SKM-1 treated with dmso at 0.1 percent for 144 hours (cell line): ENCODE measurements around the gene ADCY2.

Experiments
- DNase-seq: peaks from one replicate; lab custom pipeline; 2025; ENCODE audit not compliant: unreplicated experiment; lab: John Stamatoyannopoulos, UW

ADCY2 gene

GRCh38 chr5:7395947-7396712 lies at the start of gene ADCY2:
Gene ADCY2 (plus strand): TSS chr5:7396138. CDS start chr5:7396297, 159 bp downstream.
- no peak for DNase-seq

- no peak for DNase-seq
Measured at GRCh38 chr5:7347377-7347776, 48.6 kb upstream of the ADCY2 start.

- no peak for DNase-seq
Measured at GRCh38 chr5:7348168-7348854, 47.6 kb upstream of the ADCY2 start.

- DNase-seq, result no peak
Measured at GRCh38 chr5:7361593-7361992, 34.3 kb upstream of the ADCY2 start.

GRCh38 chr5:7363067-7363677 lies 32.8 kb upstream of the ADCY2 start:
- no peak for DNase-seq

GRCh38 chr5:7364226-7364875 lies 31.6 kb upstream of the ADCY2 start:
- DNase-seq, result no peak

- no peak for DNase-seq
Measured at GRCh38 chr5:7367780-7368179, 28.2 kb upstream of the ADCY2 start.

- DNase-seq, result no peak
Measured at GRCh38 chr5:7372399-7372798, 23.5 kb upstream of the ADCY2 start.

GRCh38 chr5:7374186-7374585 lies 21.8 kb upstream of the ADCY2 start:
- no peak for DNase-seq

- DNase-seq, result no peak
Measured at GRCh38 chr5:7375457-7375856, 20.5 kb upstream of the ADCY2 start.

- DNase-seq, result no peak
Measured at GRCh38 chr5:7376871-7377270, 19.1 kb upstream of the ADCY2 start.

- peak; percentile 16 for DNase-seq
Measured at GRCh38 chr5:7377761-7378160, 18.2 kb upstream of the ADCY2 start.

GRCh38 chr5:7382588-7382987 lies 13.3 kb upstream of the ADCY2 start:
- DNase-seq, result no peak

- no peak for DNase-seq
Measured at GRCh38 chr5:7385681-7386080, 10.3 kb upstream of the ADCY2 start.

- no peak for DNase-seq
Measured at GRCh38 chr5:7388553-7388952, 7.4 kb upstream of the ADCY2 start.

- no peak for DNase-seq
Measured at GRCh38 chr5:7391215-7391614, 4.7 kb upstream of the ADCY2 start.

GRCh38 chr5:7391814-7392692 lies 3.9 kb upstream of the ADCY2 start:
- no peak for DNase-seq

GRCh38 chr5:7392693-7393024 lies 3.3 kb upstream of the ADCY2 start:
- DNase-seq, result no peak

- DNase-seq, result no peak
Measured at GRCh38 chr5:7393921-7394799, 1.8 kb upstream of the ADCY2 start.

GRCh38 chr5:7394889-7395431 lies 978 bp upstream of the ADCY2 start:
- DNase-seq, result no peak
